Stimulated activated CD4-positive, alpha-beta T cell treated with anti-CD3 and anti-CD28 coated beads, Interleukin-15, amount 100 ng/mL, for 1 hour (primary cell): ENCODE measurements around the gene GPR101.

Source experiments
- DNase-seq, 2 donors: peaks; one replicate each; pipeline ENCODE4 v3.0.0-alpha.2; 2020; ENCODE audit warnings: low read depth in 1 of 2, low spot score in 1 of 2

Gene GPR101, protein sequence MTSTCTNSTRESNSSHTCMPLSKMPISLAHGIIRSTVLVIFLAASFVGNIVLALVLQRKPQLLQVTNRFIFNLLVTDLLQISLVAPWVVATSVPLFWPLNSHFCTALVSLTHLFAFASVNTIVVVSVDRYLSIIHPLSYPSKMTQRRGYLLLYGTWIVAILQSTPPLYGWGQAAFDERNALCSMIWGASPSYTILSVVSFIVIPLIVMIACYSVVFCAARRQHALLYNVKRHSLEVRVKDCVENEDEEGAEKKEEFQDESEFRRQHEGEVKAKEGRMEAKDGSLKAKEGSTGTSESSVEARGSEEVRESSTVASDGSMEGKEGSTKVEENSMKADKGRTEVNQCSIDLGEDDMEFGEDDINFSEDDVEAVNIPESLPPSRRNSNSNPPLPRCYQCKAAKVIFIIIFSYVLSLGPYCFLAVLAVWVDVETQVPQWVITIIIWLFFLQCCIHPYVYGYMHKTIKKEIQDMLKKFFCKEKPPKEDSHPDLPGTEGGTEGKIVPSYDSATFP

GRCh38 chrX:137033774-137034507 is at the start of gene GPR101:
Gene GPR101 (minus strand): TSS chrX:137033995. CDS start chrX:137031674, 2,321 bp downstream.
- no peak for DNase-seq

DNA sequence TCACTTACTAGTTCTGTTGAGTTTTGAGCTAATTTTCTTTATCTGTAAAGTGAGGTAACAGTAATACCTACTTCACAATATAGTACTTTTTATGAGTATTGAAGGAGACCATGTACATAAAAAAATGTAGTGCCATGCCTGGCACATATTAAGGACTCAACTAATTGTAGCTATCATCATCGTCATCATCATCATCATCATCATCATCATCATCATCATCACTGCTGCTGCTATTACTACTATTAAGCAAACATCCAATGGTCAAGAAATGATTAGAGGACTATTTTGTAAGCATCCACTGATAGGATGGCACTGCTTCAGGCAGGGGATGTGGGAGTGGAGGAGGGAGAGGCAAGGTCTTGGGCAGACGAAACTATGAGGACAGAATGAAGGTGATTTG is 47.4 kb upstream of the GPR101 start:
- no peak for DNase-seq

- DNase-seq: no peak
Measured at GRCh38 chrX:137072396-137072795, 38.6 kb upstream of the GPR101 start.

GRCh38 chrX:137071596-137071995 is 37.8 kb upstream of the GPR101 start:
- DNase-seq: no peak

- DNase-seq: no peak
Measured at GRCh38 chrX:137067147-137067546, 33.4 kb upstream of the GPR101 start.

- DNase-seq: no peak
Measured at GRCh38 chrX:137062915-137063617, 29.3 kb upstream of the GPR101 start.

GRCh38 chrX:137058339-137059127 is 24.7 kb upstream of the GPR101 start:
- DNase-seq: no peak

DNA sequence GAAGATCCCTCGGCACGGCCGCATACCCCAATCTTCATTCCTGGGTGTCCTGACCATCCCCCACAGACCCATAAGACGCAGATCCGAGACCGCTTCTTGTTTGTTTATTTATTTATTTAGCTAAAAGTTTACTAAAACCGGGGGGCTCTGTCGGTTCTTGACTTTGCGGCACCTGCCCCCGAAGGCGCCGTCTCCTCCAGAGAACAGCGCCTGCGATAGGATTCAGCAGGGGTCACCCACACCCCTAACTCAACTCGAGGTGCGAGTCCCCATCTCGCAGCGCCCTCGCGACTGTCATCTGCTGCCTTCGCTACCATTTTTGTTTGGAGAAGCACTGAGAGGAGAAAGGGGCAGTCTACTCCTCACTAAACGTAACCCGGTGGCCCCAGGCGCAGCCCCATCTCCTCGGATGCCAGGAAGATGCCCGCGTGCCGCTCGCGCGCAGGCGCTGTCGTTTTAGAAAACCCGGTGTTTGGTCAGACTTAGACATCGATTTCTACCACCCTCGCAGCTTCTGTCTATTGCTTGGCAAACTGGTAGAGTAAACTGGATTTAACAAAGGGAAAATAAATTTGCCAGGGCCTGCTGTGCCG is 18.9 kb upstream of the GPR101 start:
- DNase-seq: peak in 1 of 2 donors; percentile 11

- peak; percentile 49 to 72 for DNase-seq
Measured at GRCh38 chrX:137051978-137052642, 18.3 kb upstream of the GPR101 start.

GRCh38 chrX:137044893-137045292 is 11.1 kb upstream of the GPR101 start:
- DNase-seq: no peak

GRCh38 chrX:137043736-137044135 is 9.9 kb upstream of the GPR101 start:
- DNase-seq: no peak

GRCh38 chrX:137041329-137041728 is 7.5 kb upstream of the GPR101 start:
- DNase-seq: no peak

- no peak for DNase-seq
Measured at GRCh38 chrX:137040113-137040794, 6.5 kb upstream of the GPR101 start.

DNA sequence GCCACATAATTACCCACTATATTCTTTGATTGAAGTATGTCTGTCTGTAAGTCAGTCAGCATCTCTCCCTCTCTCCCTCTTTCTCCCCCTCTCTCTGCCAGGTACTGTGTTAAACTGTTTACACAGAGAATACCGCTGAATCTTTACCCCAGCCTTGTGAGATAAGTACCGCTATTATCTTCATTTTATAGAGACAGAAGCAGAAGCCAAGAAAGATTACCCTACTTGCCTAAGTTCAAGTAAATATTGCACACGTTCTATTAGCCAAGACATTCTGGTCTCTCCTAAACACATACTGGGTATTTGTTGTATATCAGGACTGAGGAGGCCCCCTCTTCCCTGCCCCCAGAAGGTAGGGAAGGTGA is 695 bp upstream of the GPR101 start:
- DNase-seq: no peak

- no peak for DNase-seq
Measured at GRCh38 chrX:137032841-137033773, 688 bp downstream of the GPR101 start.

DNA sequence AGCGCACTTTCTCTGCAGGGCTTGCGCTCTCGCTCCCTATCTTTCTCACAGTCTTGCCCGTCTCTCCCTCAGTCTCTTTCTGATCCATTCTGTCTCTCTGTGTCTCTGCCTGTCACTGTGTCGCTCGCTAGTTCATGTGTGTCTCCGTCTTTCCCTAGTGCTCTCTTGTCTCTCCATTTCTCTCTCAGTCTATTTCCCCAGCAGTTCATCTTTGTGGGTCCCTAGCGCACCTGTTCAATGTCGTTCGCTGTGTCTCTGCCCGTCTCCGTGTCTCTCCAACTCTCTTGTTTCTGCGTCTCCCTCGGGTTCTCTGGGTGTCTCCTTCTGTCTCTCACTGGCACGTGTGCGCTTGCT is 1.5 kb downstream of the GPR101 start:
- DNase-seq: no peak

DNA sequence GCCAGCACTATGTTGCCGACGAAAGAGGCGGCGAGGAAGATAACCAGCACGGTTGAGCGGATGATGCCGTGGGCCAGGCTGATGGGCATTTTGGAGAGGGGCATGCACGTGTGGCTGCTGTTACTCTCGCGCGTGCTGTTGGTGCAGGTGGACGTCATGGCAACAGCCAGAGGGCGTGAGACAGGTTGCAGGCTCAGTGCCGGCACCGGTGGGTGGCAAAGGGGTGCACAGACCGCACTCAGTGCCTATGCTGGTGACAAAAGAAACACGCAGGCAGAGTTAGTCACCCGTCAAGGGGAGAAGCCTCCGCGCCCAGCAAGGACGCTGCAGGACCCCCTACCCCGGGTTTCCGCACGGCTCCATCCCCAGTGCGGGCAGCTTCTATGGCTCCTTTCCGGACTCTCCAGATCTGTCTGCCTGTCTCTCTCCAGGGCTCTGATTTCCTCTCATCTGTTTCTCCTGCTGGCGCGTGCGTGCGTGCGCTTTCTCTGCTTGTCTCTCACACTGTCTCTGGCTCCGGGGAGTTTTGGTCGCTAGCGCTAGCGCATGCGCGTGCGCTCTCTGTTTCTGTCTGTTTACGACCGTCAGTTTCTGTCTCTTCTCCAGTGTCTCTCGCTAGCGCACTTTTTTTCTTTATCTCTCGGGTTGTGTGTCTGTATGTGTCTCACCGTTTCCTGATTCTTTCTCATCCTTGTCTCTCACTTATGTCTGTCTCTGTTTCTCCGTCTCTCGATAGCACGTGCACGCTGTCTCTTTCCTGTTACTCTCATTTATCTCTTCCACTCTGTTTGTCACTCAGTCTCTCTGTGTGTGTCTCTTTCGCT is 2.1 kb downstream of the GPR101 start:
- peak in 1 of 2 donors; percentile 24 for DNase-seq
